Upper lobe of right lung (tissue), 1 donor: ENCODE data around the gene FBP1. TPM values are rescaled to one million over a fixed set of nuclear protein-coding genes. Genes with fewer than 3 reads are reported as not detected.

Experiments used
- ATAC-seq: fragments of 200-7000 bp; cut with Tn5 transposase; one replicate; pipeline ENCODE4 v1.9.1; 2020; ENCODE audit warnings: mild to moderate bottlenecking, moderate library complexity
- DNase-seq: peaks from one replicate; pipeline ENCODE4 v3.0.0-alpha.2; 2020
- H3K27ac ChIP-seq: fragments of 200-600 bp; one replicate; pipeline ENCODE4 v1.8.0; 2022
- H3K27me3 ChIP-seq: fragments of 200-600 bp; one replicate; pipeline ENCODE4 v1.8.0; 2022; ENCODE audit warnings: mild to moderate bottlenecking
- H3K36me3 ChIP-seq: fragments of 200-600 bp; one replicate; pipeline ENCODE4 v1.8.0; 2022
- H3K4me1 ChIP-seq: fragments of 200-600 bp; one replicate; pipeline ENCODE4 v1.8.0; 2022
- H3K4me3 ChIP-seq: fragments of 200-600 bp; one replicate; pipeline ENCODE4 v1.8.0; 2022; ENCODE audit warnings: mild to moderate bottlenecking
- H3K9me3 ChIP-seq: fragments of 200-600 bp; one replicate; pipeline ENCODE4 v1.8.0; 2022
- intact Hi-C: fragments of 100-400 bp; cut with DNase I; formaldehyde crosslinking; loops from one replicate; pipeline ENCODE4 v1.11.0; 2022
- total RNA-seq: library from RNA; stranded (reverse); fragmentation: NEBNext Ultra II Directional; extraction: Animal tissue kit (Norgen Biotek cat#: 25700); gene quantifications from one replicate; pipeline ENCODE4 v1.2.1, GENCODE V29; 2021
- TF ChIP-seq, protein P1 (sequence below): fragments of 200-600 bp; IDR thresholded peaks from one replicate; pipeline ENCODE4 v1.8.0; 2022; ENCODE audit warnings: antibody characterized with exemption
- donor health status: DM: no; HTN: yes; CAD: no; lungs with severe emphysema.

Gene FBP1
- total RNA-seq, 1 donor from 2014 or later: 357 TPM

DNA sequence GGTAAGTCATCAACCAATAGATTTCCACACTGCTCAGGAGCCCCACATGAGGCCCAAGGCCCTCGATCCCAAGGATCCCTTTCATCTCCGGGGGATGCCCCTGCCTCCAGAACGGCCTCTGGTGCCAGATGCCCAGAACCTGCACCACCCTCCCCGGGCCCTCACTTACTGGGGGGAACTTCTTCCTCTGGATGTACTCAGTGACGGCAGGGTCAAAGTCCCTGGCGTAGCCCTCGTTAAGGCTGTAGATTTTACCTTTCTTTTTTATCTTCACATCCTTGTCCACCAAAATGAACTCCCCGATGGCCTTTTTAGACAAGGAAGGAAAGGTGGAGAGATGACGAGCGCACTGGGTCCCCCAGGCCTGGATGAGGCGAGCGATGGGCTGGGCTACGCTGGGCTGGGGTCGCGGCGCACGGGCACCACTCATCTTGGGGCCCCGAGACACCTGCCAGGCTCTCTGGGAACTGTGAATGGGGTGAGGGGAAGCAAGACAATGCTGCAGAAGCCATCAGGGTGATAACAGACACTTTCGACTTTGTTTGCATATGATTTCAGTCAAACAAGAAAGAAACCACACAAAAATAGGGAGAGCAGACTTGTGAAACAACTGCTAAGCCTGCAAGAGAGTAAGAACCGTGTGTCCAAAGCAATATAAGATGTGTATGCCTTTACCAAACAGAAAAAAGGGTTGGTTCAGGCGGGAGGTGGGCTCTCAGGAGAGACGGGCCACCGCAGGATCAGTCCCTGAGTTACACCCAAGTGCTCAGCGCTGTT lies 32.5 kb downstream of the FBP1 start:
- no peaks in the 10 kb centered on the region for H3K9me3 ChIP-seq
- peaks cover 29% of the 10 kb centered on the region for H3K36me3 ChIP-seq
- TF ChIP-seq, protein P1, sequence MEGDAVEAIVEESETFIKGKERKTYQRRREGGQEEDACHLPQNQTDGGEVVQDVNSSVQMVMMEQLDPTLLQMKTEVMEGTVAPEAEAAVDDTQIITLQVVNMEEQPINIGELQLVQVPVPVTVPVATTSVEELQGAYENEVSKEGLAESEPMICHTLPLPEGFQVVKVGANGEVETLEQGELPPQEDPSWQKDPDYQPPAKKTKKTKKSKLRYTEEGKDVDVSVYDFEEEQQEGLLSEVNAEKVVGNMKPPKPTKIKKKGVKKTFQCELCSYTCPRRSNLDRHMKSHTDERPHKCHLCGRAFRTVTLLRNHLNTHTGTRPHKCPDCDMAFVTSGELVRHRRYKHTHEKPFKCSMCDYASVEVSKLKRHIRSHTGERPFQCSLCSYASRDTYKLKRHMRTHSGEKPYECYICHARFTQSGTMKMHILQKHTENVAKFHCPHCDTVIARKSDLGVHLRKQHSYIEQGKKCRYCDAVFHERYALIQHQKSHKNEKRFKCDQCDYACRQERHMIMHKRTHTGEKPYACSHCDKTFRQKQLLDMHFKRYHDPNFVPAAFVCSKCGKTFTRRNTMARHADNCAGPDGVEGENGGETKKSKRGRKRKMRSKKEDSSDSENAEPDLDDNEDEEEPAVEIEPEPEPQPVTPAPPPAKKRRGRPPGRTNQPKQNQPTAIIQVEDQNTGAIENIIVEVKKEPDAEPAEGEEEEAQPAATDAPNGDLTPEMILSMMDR: no peak
- H3K4me3 ChIP-seq: no peak overlapping the region
- DNase-seq (no peak), ATAC-seq (no peak)
- H3K27ac ChIP-seq: no peak overlapping the region
- H3K4me1 ChIP-seq: no peaks in the 10 kb centered on the region
- H3K27me3 ChIP-seq: no peaks in the 10 kb centered on the region
- intact Hi-C loops: no loop called here

- ATAC-seq: peak; percentile 88
- H3K4me3 ChIP-seq: no peak overlapping the region
- no peaks in the 10 kb centered on the region for H3K27me3 ChIP-seq
- intact Hi-C loops: no loop called here
- H3K9me3 ChIP-seq: no peaks in the 10 kb centered on the region
- H3K36me3 ChIP-seq: peaks cover 29% of the 10 kb centered on the region
- DNase-seq: peak; percentile 77
- TF ChIP-seq, protein P1: peak; percentile 64
- no peak overlapping the region for H3K27ac ChIP-seq
- H3K4me1 ChIP-seq: no peaks in the 10 kb centered on the region
Observed at GRCh38 chr9:94603259-94604160, 35.8 kb downstream of the FBP1 start.

- H3K4me3 ChIP-seq: no peak overlapping the region
- intact Hi-C loops: no loop called here
- H3K36me3 ChIP-seq: peaks cover 29% of the 10 kb centered on the region
- no peaks in the 10 kb centered on the region for H3K27me3 ChIP-seq
- ATAC-seq (no peak), DNase-seq (no peak)
- TF ChIP-seq, protein P1: no peak
- H3K4me1 ChIP-seq: no peaks in the 10 kb centered on the region
- H3K9me3 ChIP-seq: no peaks in the 10 kb centered on the region
- H3K27ac ChIP-seq: no peak overlapping the region
Observed at GRCh38 chr9:94602666-94603065, 36.7 kb downstream of the FBP1 start.

GRCh38 chr9:94600715-94601114 lies 38.6 kb downstream of the FBP1 start:
- TF ChIP-seq, protein P1: no peak
- DNase-seq (no peak), ATAC-seq (no peak)
- Histone ChIP-seq H3K4me1 (no peaks in the 10 kb centered on the region), H3K36me3 (peaks cover 13% of the 10 kb centered on the region), H3K27me3 (no peaks in the 10 kb centered on the region), H3K4me3 (no peak overlapping the region), H3K9me3 (no peaks in the 10 kb centered on the region), H3K27ac (no peak overlapping the region)
- intact Hi-C loops: no loop called here

DNA sequence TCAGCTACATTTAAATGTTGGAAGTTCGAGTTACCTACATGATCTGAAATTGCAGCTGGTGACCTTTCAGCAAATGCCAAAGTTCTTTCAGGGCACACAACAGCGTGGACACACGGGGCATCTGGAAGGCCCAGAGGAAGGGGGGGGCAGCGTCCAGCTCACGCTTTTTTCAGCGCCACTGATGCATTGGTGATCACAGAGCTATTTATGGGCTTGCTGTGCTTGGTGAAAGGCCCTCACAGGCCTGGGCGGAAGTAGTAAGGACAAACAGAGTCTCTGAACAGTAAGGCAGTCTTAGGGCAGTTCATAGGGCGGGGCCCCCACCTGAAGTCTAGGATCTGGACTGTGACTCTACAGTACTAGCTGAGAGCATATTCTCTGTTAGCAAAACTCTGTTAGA lies 39.1 kb downstream of the FBP1 start:
- Histone ChIP-seq H3K27me3 (no peaks in the 10 kb centered on the region), H3K36me3 (peaks cover 11% of the 10 kb centered on the region), H3K9me3 (no peaks in the 10 kb centered on the region), H3K27ac (no peak overlapping the region), H3K4me3 (no peak overlapping the region), H3K4me1 (no peaks in the 10 kb centered on the region)
- intact Hi-C loops: no loop called here
- DNase-seq: peak; percentile 44
- TF ChIP-seq, protein P1: no peak
- ATAC-seq: no peak
